H1 (cell line): Measurements from ENCODE around the gene CKM.

Source experiments
- BCL11A ChIP-seq, 2 experiments: IDR thresholded peaks; one replicate each; pipeline ENCODE4 v1.6.1; 2011; ENCODE audit warnings: low read depth in 2 of 2, low read length in 2 of 2, mild to moderate bottlenecking in 2 of 2
- CHD1 ChIP-seq: IDR thresholded peaks from 2 replicates; pipeline ENCODE4 v1.6.1; 2012; ENCODE audit warnings: low read depth, low read length, improper control_type of control experiment
- CHD2 ChIP-seq: IDR thresholded peaks from 2 replicates; pipeline ENCODE4 v1.6.1; 2012; ENCODE audit warnings: low read length, improper control_type of control experiment
- EGR1 ChIP-seq: IDR thresholded peaks from 2 replicates; pipeline ENCODE4 v1.6.1; 2011; ENCODE audit warnings: low read depth, low read length, borderline replicate concordance
- NRF1 ChIP-seq: IDR thresholded peaks from 2 replicates; pipeline ENCODE4 v1.6.1; 2011; ENCODE audit warnings: mild to moderate bottlenecking, low read depth, low read length, improper control_type of control experiment
- POLR2A ChIP-seq, 2 experiments: IDR thresholded peaks; 1 replicate in 1 of 2; 2 replicates in 1 of 2; pipeline ENCODE4 v1.6.1; 2011; ENCODE audit warnings: low read depth in 2 of 2, low read length in 2 of 2, mild to moderate bottlenecking in 2 of 2; ENCODE audit errors: control extremely low read depth in 1 of 2
- TF ChIP-seq, protein P1 (sequence below): IDR thresholded peaks from 2 replicates; pipeline ENCODE4 v1.6.1; 2011; ENCODE audit warnings: low read depth, mild to moderate bottlenecking, low read length; ENCODE audit not compliant: insufficient read depth
- TF ChIP-seq, protein P2 (sequence below), 3 experiments: IDR thresholded peaks; 1 replicate in 2 of 3; 2 replicates in 1 of 3; pipeline versions ENCODE4 v1.5.1 to v1.6.1; 2011; ENCODE audit warnings: low read length in 3 of 3, mild to moderate bottlenecking in 3 of 3, inconsistent platforms in 2 of 3, low read depth in 1 of 3, moderate library complexity in 1 of 3; ENCODE audit not compliant: insufficient read depth in 1 of 3; ENCODE audit errors: control extremely low read depth in 1 of 3

DNA sequence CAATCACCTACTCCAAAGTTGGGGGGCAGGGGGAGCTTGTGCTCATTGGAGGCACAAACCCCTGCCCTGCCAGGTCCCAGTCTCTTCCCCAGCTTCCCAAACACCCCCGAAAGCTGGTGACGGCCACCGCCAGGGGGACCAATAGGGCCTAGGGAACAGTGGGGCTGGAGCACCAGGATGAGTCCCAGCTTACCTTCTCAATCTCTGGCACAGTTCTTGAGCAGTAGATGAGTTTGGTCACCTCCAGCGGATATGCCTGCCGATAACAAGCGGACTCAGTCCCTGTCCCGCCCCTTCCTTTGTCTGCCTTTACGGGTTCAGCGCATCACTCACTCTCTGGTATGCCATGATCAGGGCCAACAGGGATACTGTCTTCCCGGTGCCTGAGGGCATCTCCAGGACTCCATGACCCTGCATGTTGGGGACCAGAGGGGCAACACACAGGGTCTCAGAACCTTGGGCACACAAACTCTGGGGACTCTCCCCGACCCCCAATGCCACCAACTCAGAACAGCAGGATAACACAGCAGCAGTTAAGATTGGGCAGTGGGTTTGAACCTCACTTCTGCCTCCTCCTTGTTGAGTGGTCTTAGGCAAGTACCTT, 46.2 kb upstream of the CKM start:
- TF ChIP-seq, protein P1, sequence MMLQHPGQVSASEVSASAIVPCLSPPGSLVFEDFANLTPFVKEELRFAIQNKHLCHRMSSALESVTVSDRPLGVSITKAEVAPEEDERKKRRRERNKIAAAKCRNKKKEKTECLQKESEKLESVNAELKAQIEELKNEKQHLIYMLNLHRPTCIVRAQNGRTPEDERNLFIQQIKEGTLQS, result no peak
- TF ChIP-seq, protein P2, sequence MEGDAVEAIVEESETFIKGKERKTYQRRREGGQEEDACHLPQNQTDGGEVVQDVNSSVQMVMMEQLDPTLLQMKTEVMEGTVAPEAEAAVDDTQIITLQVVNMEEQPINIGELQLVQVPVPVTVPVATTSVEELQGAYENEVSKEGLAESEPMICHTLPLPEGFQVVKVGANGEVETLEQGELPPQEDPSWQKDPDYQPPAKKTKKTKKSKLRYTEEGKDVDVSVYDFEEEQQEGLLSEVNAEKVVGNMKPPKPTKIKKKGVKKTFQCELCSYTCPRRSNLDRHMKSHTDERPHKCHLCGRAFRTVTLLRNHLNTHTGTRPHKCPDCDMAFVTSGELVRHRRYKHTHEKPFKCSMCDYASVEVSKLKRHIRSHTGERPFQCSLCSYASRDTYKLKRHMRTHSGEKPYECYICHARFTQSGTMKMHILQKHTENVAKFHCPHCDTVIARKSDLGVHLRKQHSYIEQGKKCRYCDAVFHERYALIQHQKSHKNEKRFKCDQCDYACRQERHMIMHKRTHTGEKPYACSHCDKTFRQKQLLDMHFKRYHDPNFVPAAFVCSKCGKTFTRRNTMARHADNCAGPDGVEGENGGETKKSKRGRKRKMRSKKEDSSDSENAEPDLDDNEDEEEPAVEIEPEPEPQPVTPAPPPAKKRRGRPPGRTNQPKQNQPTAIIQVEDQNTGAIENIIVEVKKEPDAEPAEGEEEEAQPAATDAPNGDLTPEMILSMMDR (IDR thresholded peaks at IDR 0.05; ENCODE audit: control extremely low read depth in 1 of 3, insufficient read depth in 1 of 3, low read depth in 1 of 3, low read length in 3 of 3), result peak; percentile 23 to 37 (median 26); a peak in 3 of 4 replicates
- TF ChIP-seq CHD1, result no peak
- TF ChIP-seq POLR2A (IDR thresholded peaks at IDR 0.05; ENCODE audit: control extremely low read depth in 1 of 2, low read depth in 2 of 2, low read length in 2 of 2), result no peak
- TF ChIP-seq NRF1, result no peak
- no peak for TF ChIP-seq CHD2
- no peak for TF ChIP-seq EGR1
- no peak for TF ChIP-seq BCL11A (IDR thresholded peaks at IDR 0.05; ENCODE audit: low read depth in 2 of 2, low read length in 2 of 2)
